Pancreas (tissue), 10 donors: ENCODE measurements around the gene GDF9. TPM values are rescaled to one million over a fixed set of nuclear protein-coding genes. Genes with fewer than 3 reads are reported as not detected.

Experiments used
- ATAC-seq, 4 donors: fragments of 200-7000 bp; cut with Tn5 transposase; one replicate each; pipeline versions ENCODE4 v1.8.0 to v1.9.1; 2020; ENCODE audit warnings: mild to moderate bottlenecking in 4 of 4, moderate library complexity in 4 of 4
- DNase-seq, 6 donors: peaks; one replicate each; pipeline ENCODE4 v3.0.0-alpha.2; 2020
- FAIRE-seq: peaks from 2 replicates; lab custom pipeline; 2012; peaks lifted over from hg19 to GRCh38; lab: Jason Lieb, UNC
- H3K27ac ChIP-seq, 4 donors: fragments of 200-600 bp; sonication (generic); 1 replicate in 3 of 4; 2 replicates in 1 of 4; pipeline versions ENCODE4 v1.5.0 to v1.8.0; 2020
- H3K27me3 ChIP-seq, 4 donors: fragments of 200-600 bp; one replicate each; pipeline ENCODE4 v1.8.0; 2021
- H3K36me3 ChIP-seq, 3 donors: fragments of 200-600 bp; sonication (generic) in 1 of 3; one replicate each; pipeline versions ENCODE4 v1.5.0 to v1.8.0; 2020 to 2021
- H3K4me1 ChIP-seq, 3 donors: fragments of 200-600 bp; one replicate each; pipeline ENCODE4 v1.8.0; 2021
- H3K4me3 ChIP-seq, 4 donors: fragments of 200-600 bp; sonication (generic) in 2 of 4; one replicate each; pipeline versions ENCODE4 v1.5.0 to v1.8.0; 2020 to 2021
- H3K9me3 ChIP-seq, 4 donors: fragments of 200-600 bp; one replicate each; pipeline ENCODE4 v1.8.0; 2021
- WGBS, 2 donors: extraction: QIAGEN DNeasy Blood & Tissue Kit; methylation state at CpG; one replicate each; pipeline ENCODE4 v1.1.7; 2013; 5-methylcytosine and 5-hydroxymethylcytosine counted together
- intact Hi-C, 3 donors: fragments of 100-400 bp; cut with DNase I; formaldehyde crosslinking; loops; one replicate each; pipeline versions ENCODE4 v1.11.1 to v1.14.2; 2022
- polyA plus RNA-seq, 2 donors: library from polyadenylated mRNA; stranded (reverse); fragments of 200-250 nt; gene quantifications; one replicate each; pipeline ENCODE4 v1.2.3, GENCODE V29; 2013
- total RNA-seq, 6 donors: library from RNA; stranded (reverse); fragmentation: NEBNext Ultra II Directional in 4 of 6; extraction: Animal tissue kit (Norgen Biotek cat#: 25700) in 4 of 6; gene quantifications; one replicate each; pipeline versions ENCODE4 v1.2.1 to v1.2.4, GENCODE V29; 2021 to 2023
- TF ChIP-seq, protein P1 (sequence below), 4 donors: fragments of 200-600 bp; sonication (generic) in 3 of 4; IDR thresholded peaks; one replicate each; pipeline versions ENCODE4 v1.5.0 to v1.8.0; 2021; ENCODE audit warnings: antibody characterized with exemption in 4 of 4
- donor health status: healthy with polysubstance abuse.
- donor health status: DM: no; HTN: no; CAD: no; lungs with moderate emphysema.
- donor health status: DM: no; HTN: no; CAD: no.
- donor health status: control.
- donor health status: control.
- donor health status: Bipolar disorder and iron deficiency.
- donor health status: DM: yes; HTN: yes; CAD: no.
- donor health status: DM: no; HTN: no; CAD: no.
- donor health status: DM: no; HTN: no; CAD: no.
- donor health status: DM: yes; HTN: yes; CAD: no.

GDF9 gene
- total and polyA plus RNA-seq, 8 donors: 0.19 to 1.1 (median 0.34) TPM

DNA sequence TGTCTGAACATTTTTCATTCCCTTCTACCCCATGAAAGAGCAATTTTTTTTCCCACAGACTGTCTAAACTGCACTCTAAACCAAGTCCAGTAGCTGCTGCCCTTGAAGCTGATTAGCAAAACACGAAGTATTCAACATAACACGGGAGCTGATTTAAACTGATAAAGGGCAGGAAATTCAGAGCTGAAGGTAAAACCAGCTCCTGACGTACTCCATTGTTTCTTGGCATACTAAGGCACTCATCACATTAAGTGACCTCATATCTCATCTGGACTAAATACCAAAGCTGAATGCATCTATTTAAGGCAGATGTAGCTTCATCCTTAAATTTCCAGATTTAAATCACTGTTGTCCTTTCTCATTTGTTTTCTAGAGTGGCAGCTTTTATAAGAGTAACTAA, 12.0 kb downstream of the GDF9 start:
- Histone ChIP-seq H3K36me3 (no peaks in the 10 kb centered on the region), H3K4me3 (no peak overlapping the region), H3K27ac (peak overlapping the region in 3 of 4 donors; percentile 0 to 57 (median 0)), H3K27me3 (no peaks in the 10 kb centered on the region), H3K9me3 (no peaks in the 10 kb centered on the region), H3K4me1 (peaks cover 0 to 23% (median 20%) of the 10 kb centered on the region in 3 donors)
- FAIRE-seq: no peak
- no peak for DNase-seq
- TF ChIP-seq, protein P1, sequence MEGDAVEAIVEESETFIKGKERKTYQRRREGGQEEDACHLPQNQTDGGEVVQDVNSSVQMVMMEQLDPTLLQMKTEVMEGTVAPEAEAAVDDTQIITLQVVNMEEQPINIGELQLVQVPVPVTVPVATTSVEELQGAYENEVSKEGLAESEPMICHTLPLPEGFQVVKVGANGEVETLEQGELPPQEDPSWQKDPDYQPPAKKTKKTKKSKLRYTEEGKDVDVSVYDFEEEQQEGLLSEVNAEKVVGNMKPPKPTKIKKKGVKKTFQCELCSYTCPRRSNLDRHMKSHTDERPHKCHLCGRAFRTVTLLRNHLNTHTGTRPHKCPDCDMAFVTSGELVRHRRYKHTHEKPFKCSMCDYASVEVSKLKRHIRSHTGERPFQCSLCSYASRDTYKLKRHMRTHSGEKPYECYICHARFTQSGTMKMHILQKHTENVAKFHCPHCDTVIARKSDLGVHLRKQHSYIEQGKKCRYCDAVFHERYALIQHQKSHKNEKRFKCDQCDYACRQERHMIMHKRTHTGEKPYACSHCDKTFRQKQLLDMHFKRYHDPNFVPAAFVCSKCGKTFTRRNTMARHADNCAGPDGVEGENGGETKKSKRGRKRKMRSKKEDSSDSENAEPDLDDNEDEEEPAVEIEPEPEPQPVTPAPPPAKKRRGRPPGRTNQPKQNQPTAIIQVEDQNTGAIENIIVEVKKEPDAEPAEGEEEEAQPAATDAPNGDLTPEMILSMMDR (IDR thresholded peaks at IDR 0.05): no peak
- intact Hi-C loops: no loop called here
- ATAC-seq: peak; percentile 46 to 67 (median 58)
- WGBS, 2 donors: 9 to 12% methylated on average over 3 of the region's 3 CpGs

DNA sequence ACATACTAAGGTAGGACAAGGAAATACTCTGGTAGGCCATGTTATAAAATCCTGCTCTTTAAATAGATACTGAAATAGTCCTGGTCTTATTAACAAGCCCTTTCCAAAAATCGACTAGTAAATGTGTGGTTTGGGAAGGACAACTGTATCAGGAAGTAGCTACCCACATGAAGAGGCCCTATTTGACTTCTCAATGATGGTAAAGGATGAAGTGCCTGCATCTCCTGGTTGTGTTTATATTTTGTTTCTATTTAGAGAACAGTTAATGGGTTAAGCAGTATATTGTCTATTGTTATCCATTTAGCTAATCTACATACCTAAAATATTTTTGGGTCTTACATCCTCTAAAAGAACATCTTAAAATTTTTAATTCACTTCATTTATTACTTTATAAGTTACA, 12.5 kb downstream of the GDF9 start:
- no peak overlapping the region for H3K4me3 ChIP-seq
- H3K9me3 ChIP-seq: no peaks in the 10 kb centered on the region
- peaks cover 0 to 23% (median 20%) of the 10 kb centered on the region in 3 donors for H3K4me1 ChIP-seq
- intact Hi-C loops: no loop called here
- no peaks in the 10 kb centered on the region for H3K27me3 ChIP-seq
- no peak for DNase-seq
- FAIRE-seq: peak; percentile 39
- H3K36me3 ChIP-seq: no peaks in the 10 kb centered on the region
- 23 to 26% methylated on average over 1 of the region's 1 CpG for WGBS, 2 donors
- H3K27ac ChIP-seq: peak overlapping the region in 3 of 4 donors; percentile 0 to 57 (median 0)
- TF ChIP-seq, protein P1 (IDR thresholded peaks at IDR 0.05): no peak
- peak; percentile 19 to 33 (median 30) for ATAC-seq

DNA sequence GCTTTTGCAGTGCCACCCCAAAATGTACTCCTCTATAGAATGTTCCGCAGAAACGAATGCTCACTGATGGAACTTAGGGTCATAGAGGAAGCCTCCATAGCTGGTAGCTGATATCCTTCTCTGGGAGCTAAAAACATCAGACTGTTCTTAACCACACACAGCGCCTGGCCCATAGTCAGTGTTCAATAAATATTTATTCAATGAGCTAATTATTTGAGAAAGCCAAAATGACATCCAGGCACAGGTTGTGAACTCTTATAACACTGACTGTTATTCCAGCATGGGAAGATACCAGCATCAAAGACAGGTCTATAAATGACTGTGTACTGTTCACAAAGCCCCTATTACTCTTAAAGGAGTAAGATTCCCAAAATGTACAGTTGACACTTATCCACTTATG, 12.9 kb downstream of the GDF9 start:
- WGBS, 2 donors: 53 to 69% methylated on average over 3 of the region's 3 CpGs
- Histone ChIP-seq H3K9me3 (no peaks in the 10 kb centered on the region), H3K27ac (peak overlapping the region in 3 of 4 donors; percentile 0 to 57 (median 0)), H3K36me3 (no peaks in the 10 kb centered on the region), H3K27me3 (no peaks in the 10 kb centered on the region), H3K4me3 (no peak overlapping the region), H3K4me1 (peaks cover 0 to 23% (median 20%) of the 10 kb centered on the region in 3 donors)
- intact Hi-C loops: no loop called here
- ATAC-seq (peak; percentile 81 to 93 (median 92)), FAIRE-seq (no peak), DNase-seq (no peak)
- TF ChIP-seq, protein P1 (IDR thresholded peaks at IDR 0.05): no peak

DNA sequence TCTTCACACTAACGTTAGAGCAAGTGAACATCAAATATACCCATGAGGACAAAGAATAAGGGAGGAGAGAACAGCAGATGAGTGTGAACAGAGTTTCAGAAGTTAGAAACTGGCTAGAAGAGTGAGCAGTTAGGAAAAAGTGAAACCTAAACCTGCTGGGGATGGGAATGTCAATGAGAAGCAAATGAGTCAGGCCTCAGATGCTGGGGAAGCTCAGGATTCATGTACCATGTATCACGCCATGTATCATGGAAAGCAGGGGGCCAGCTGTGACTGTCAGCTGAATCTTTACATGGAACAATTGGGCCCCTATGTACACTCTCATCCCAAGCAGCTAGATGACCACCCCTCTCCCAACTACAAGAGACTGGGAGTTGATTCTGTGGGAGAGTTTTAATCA, 16.2 kb downstream of the GDF9 start:
- intact Hi-C loops: no loop called here
- Histone ChIP-seq H3K9me3 (no peaks in the 10 kb centered on the region), H3K27ac (peak overlapping the region in 3 of 4 donors; percentile 7 to 64 (median 19)), H3K4me1 (peaks cover 0 to 23% (median 20%) of the 10 kb centered on the region in 3 donors), H3K36me3 (no peaks in the 10 kb centered on the region), H3K27me3 (no peaks in the 10 kb centered on the region), H3K4me3 (no peak overlapping the region)
- WGBS, 2 donors: 57 to 62% methylated on average over 2 of the region's 2 CpGs
- DNase-seq: no peak
- no peak for FAIRE-seq
- no peak for ATAC-seq
- TF ChIP-seq, protein P1 (IDR thresholded peaks at IDR 0.05): no peak

DNA sequence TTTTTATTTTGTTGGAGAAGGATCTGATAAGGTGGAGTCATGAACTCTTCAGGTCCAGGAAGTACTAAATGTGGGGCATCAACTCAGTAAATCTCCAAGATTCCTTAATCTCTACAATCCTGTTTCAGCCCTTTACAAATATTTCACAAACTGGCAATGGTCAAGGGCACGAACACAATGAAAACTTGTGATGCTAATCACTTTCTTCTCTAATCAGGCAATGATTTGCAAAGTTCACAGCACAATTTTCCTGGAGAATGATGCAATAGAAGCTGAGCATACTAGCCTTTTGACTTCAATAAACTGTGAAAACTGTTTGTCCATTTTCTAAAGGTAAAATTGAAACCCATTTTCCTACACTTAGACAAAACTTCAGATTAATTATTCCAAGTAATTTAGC, 16.9 kb downstream of the GDF9 start:
- DNase-seq: no peak

More for the DNA sequence above, 16.9 kb downstream of the GDF9 start:
- no peak overlapping the region for H3K4me3 ChIP-seq
- 14 to 17% methylated on average over 1 of the region's 1 CpG for WGBS, 2 donors
- peak overlapping the region in 2 of 4 donors; percentile 19 to 64 for H3K27ac ChIP-seq
- TF ChIP-seq, protein P1 (IDR thresholded peaks at IDR 0.05): no peak
- H3K27me3 ChIP-seq: no peaks in the 10 kb centered on the region
- H3K36me3 ChIP-seq: no peaks in the 10 kb centered on the region
- intact Hi-C loops: no loop called here
- peaks cover 0 to 18% (median 17%) of the 10 kb centered on the region in 3 donors for H3K4me1 ChIP-seq
- FAIRE-seq (no peak), ATAC-seq (peak; percentile 19 to 32 (median 30))
- no peaks in the 10 kb centered on the region for H3K9me3 ChIP-seq
